Cardiac septum (tissue), 1 donor: Measurements from ENCODE around the gene IL33. TPM values are rescaled to one million over a fixed set of nuclear protein-coding genes. Genes with fewer than 3 reads are reported as not detected.
"Not testable (repeated sequence)": the region's sequence is repeated elsewhere in the genome, so short reads cannot be mapped to it uniquely, and the experiment has no call there.

Source experiments
- DNase-seq: peaks from one replicate; pipeline ENCODE4 v3.0.0-alpha.2; 2020; ENCODE audit warnings: low spot score
- intact Hi-C: fragments of 100-400 bp; cut with DNase I; formaldehyde crosslinking; loops from one replicate; pipeline ENCODE4 v1.14.0; 2022
- long read RNA-seq: library from polyadenylated mRNA; unstranded; transcript quantifications from one replicate; pipeline ENCODE4 v2.0.0, GENCODE V29; 2021
- total RNA-seq: library from RNA; stranded (reverse); fragmentation: NEBNext Ultra II Directional; extraction: Animal tissue kit (Norgen Biotek cat#: 25700); gene quantifications from one replicate; pipeline ENCODE4 v1.2.1, GENCODE V29; 2021
- donor health status: DM: no; HTN: no; CAD: no.

Gene IL33
- 18.6 TPM for total RNA-seq
- long read RNA-seq, partial matches to known transcripts = 0 of 9 reads
- long read RNA-seq, other reads (novel, unspliced or antisense) = 9 of 9 reads

GRCh38 chr9:6215562-6215961 is at the start of gene IL33:
IL33 (plus strand) TSS chr9:6215807; CDS start chr9:6241695, 25,888 bp downstream.
- intact Hi-C loops = no loop called here
- no peak for DNase-seq

- intact Hi-C loops = no loop called here
- no peak for DNase-seq
These were observed 43.9 kb upstream of the IL33 start for GRCh38 chr9:6171667-6172066.

GRCh38 chr9:6173914-6174313 is 41.7 kb upstream of the IL33 start:
- intact Hi-C loops = no loop called here
- no peak for DNase-seq

- DNase-seq, intact Hi-C loops: not testable (repeated sequence)
These were observed 32.9 kb upstream of the IL33 start for GRCh38 chr9:6182549-6183226.

GRCh38 chr9:6183227-6183551 is 32.4 kb upstream of the IL33 start:
- intact Hi-C loops = no loop called here
- DNase-seq = no peak

- intact Hi-C loops = no loop called here
- DNase-seq = no peak
These were observed 32.0 kb upstream of the IL33 start for GRCh38 chr9:6183627-6184026.

- DNase-seq = no peak
- intact Hi-C loops = no loop called here
These were observed 30.6 kb upstream of the IL33 start for GRCh38 chr9:6184749-6185645.

- DNase-seq = no peak
- intact Hi-C loops = no loop called here
These were observed 28.9 kb upstream of the IL33 start for GRCh38 chr9:6186691-6187090.

- intact Hi-C loops = no loop called here
- no peak for DNase-seq
These were observed 28.3 kb upstream of the IL33 start for GRCh38 chr9:6187272-6187671.

- intact Hi-C loops = no loop called here
- no peak for DNase-seq
These were observed 27.1 kb upstream of the IL33 start for GRCh38 chr9:6188466-6188865.

- intact Hi-C loops = no loop called here
- DNase-seq = no peak
These were observed 26.7 kb upstream of the IL33 start for GRCh38 chr9:6188906-6189305.

GRCh38 chr9:6194934-6195333 is 20.7 kb upstream of the IL33 start:
- DNase-seq = no peak
- intact Hi-C loops = no loop called here

GRCh38 chr9:6195714-6196360 is 19.8 kb upstream of the IL33 start:
- DNase-seq = no peak
- intact Hi-C loops = no loop called here

- intact Hi-C loops = no loop called here
- DNase-seq = no peak
These were observed 18.3 kb upstream of the IL33 start for GRCh38 chr9:6197330-6197729.

- no peak for DNase-seq
- intact Hi-C loops = loop anchor here (1.0 kb wide), 1 partner anchor 107 kb away; no protein-coding TSS in a partner anchor
These were observed 17.4 kb upstream of the IL33 start for GRCh38 chr9:6198251-6198650.

- no peak for DNase-seq
- intact Hi-C loops = no loop called here
These were observed 16.0 kb upstream of the IL33 start for GRCh38 chr9:6199596-6199995.

- intact Hi-C loops = no loop called here
- DNase-seq = no peak
These were observed 14.8 kb upstream of the IL33 start for GRCh38 chr9:6200761-6201160.

- intact Hi-C loops = no loop called here
- no peak for DNase-seq
These were observed 5.6 kb upstream of the IL33 start for GRCh38 chr9:6209966-6210365.

GRCh38 chr9:6212722-6213375 is 2.8 kb upstream of the IL33 start:
- intact Hi-C loops = no loop called here
- no peak for DNase-seq

- intact Hi-C loops = no loop called here
- DNase-seq = no peak
These were observed 1.2 kb upstream of the IL33 start for GRCh38 chr9:6214434-6214833.
